ENCODE measurements around the gene ANAPC4. TPM values are rescaled to one million over a fixed set of nuclear protein-coding genes. Genes with fewer than 3 reads are reported as not detected.
"Not testable (repeated sequence)": the region's sequence is repeated elsewhere in the genome, so short reads cannot be mapped to it uniquely, and the experiment has no call there.

ANAPC4 gene
- polyA plus RNA-seq, 6 donors from 2014 or later = 14.7 to 23.1 (median 19.2) TPM

DNA sequence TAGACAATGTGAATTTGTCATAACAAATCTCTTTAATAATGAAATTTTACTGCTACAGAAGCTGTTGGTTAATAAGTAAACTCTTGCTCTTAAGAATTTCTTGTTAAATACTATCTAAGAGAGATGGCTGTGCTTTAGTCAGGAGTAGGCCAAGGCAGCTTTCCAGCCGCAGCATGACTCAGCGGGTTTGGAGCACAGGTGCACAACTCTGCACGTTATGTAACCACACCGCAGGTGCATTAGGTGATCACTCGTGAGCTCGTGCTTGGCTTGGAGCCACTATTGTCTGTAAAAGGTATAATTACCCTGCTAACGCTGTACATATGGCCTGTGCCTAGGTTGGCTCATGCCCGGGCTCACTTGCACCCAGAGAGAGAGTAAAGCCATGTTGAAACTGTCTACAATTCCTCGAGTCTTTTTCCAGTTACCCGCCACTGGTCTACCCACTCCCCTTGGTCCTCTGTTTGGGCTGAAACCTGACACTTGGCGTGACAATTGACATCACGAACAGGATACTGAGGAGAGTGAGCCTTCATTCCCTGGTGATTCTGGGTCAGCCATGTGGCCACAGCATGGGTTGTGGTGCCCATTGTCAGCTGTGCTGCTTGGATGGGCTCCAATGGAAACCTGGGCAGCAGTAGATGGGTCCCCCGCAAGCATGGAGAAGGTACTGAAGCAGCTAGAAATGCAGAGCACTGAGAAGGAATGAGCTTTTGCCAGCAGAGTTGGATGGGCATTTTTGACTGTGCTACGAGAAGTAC, 18.4 kb upstream of the ANAPC4 start:
- Mint-ChIP-seq H3K36me3 (peaks cover 8 to 16% of the 10 kb centered on the region in 2 donors), H3K27ac (peak overlapping the region in 1 of 6 donors; percentile 44), H3K4me3 (no peak overlapping the region), H3K9me3 (peaks cover 0 to 11% (median 0%) of the 10 kb centered on the region in 7 donors), H3K27me3 (no peaks in the 10 kb centered on the region), H3K4me1 (no peaks in the 10 kb centered on the region)
- DNase-seq = no peak
- ATAC-seq (ENCODE audit: low read depth in 2 of 2) = no peak

DNA sequence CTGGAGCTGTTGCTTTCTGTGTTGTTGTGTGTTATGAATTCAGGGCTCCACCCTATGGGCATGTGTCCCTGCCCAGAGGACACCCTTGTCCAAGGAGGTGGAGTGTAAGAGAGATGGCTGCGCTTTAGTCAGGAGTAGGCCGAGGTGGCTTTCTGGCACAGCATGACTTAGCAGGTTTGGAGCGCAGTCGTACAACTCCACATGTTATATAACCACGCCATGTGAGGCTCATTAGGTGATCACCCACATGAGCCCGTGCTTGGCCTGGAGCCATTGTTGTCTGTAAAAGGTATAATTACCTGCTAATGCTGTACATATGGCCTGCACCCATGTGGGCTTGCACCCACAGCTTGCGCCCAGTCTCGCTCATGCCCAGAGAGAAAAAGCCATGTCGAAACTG, 15.8 kb upstream of the ANAPC4 start:
- Mint-ChIP-seq H3K27ac (peak overlapping the region in 1 of 6 donors; percentile 36), H3K4me3 (no peak overlapping the region), H3K4me1 (no peaks in the 10 kb centered on the region), H3K27me3 (no peaks in the 10 kb centered on the region), H3K9me3 (peaks cover 0 to 11% (median 0%) of the 10 kb centered on the region in 7 donors), H3K36me3 (peaks cover 8 to 16% of the 10 kb centered on the region in 2 donors)
- ATAC-seq (ENCODE audit: low read depth in 2 of 2) = no peak
- no peak for DNase-seq

DNA sequence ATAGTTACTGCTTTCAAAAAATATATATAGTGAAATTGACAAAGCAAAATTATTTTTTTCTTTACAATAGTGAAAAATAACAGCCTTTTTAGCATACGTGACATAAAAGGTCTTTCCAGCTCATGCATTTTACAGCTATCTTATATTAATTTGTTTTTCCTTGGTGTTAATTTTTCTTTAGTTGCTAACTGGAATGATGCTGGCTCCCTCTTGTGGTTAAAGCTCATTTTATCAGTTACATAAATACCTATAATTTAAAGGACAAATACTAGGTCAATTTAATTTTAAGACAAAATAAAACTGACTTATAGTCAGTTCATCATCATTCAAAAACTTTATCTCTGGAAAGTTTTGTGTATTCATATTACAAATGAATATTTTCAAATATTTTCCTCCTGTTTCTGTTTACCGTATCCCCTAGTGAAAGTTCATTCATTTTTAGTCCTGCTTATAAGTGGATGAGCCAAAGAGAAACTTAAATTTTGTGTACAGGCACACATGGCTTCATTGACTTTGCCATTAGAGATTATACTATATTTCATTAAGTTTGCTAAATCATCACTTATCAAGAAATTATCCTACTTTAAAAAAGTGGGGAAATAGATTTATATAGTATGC, 9.9 kb upstream of the ANAPC4 start:
- no peak for ATAC-seq (ENCODE audit: low read depth in 2 of 2)
- DNase-seq = peak; percentile 19
- Mint-ChIP-seq H3K4me3 (no peak overlapping the region), H3K27ac (no peak overlapping the region), H3K36me3 (no peaks in the 10 kb centered on the region), H3K27me3 (no peaks in the 10 kb centered on the region), H3K9me3 (no peaks in the 10 kb centered on the region), H3K4me1 (no peaks in the 10 kb centered on the region)

DNA sequence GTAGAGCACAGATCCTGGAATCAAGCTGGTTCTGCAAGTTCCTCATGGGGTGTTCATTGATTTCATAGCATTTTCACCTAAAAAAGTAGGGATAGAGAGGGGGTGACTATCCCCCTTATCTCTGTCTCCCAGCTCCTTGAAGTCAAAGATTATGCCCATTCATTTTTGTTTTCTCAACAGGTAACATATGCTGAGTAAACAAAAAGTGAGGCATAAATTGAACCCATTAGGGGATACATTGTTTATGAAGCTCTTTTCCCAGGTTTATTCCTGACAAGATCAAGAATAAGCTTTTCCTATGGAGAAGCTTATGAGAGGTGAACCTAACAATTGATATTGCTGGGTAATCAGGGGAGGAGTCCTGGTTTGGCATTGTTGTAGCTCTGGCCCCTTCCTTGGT, 9.2 kb upstream of the ANAPC4 start:
- Mint-ChIP-seq H3K4me1 (no peaks in the 10 kb centered on the region), H3K4me3 (no peak overlapping the region), H3K27me3 (no peaks in the 10 kb centered on the region), H3K27ac (no peak overlapping the region), H3K9me3 (no peaks in the 10 kb centered on the region), H3K36me3 (no peaks in the 10 kb centered on the region)
- ATAC-seq (ENCODE audit: low read depth in 2 of 2) (no peak), DNase-seq (no peak)

DNA sequence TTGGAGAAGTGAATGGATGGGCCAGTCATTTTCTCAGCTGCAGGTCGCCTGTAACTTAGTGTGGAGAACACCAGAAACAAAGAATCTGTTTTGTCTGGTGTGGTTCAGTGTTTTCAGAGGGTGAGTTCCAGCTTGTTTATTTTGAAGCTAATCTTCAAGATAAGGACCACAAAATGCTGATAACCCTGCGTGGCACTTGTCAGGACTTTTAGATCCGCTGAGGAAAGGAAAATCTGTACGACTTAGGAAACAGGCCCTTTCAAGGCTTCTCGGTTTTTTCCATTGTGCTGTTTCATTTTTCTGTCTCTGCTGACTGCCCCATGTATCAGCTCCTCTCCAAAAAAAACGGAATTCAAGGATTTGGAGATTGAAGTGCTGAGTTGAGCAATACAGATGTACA, 8.7 kb upstream of the ANAPC4 start:
- Mint-ChIP-seq H3K27ac (no peak overlapping the region), H3K9me3 (no peaks in the 10 kb centered on the region), H3K27me3 (no peaks in the 10 kb centered on the region), H3K4me3 (no peak overlapping the region), H3K36me3 (no peaks in the 10 kb centered on the region), H3K4me1 (no peaks in the 10 kb centered on the region)
- ATAC-seq (ENCODE audit: low read depth in 2 of 2) (no peak), DNase-seq (no peak)

DNA sequence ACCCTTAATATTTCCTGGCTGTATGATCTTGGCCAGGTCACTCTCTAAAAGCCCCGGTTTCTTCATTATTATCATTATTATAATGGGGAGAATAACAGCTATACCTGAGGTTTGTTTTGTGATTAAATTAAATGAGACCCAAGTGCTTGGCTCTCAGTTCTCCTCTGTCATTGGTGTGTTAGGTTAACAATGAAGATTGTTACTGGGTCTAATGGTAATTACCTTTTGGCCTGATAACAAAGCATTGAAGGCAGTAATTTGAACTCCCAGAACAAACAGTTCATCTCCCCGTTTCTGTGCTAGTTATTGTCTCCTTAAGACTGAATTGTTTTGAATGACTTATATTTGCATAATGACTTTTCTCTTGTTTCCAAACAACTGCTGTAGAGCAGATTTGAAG, 6.8 kb upstream of the ANAPC4 start:
- Mint-ChIP-seq H3K27ac (no peak overlapping the region), H3K4me1 (no peaks in the 10 kb centered on the region), H3K36me3 (no peaks in the 10 kb centered on the region), H3K9me3 (no peaks in the 10 kb centered on the region), H3K4me3 (peak overlapping the region in 1 of 8 donors; percentile 20), H3K27me3 (no peaks in the 10 kb centered on the region)
- DNase-seq = no peak
- no peak for ATAC-seq (ENCODE audit: low read depth in 2 of 2)

DNA sequence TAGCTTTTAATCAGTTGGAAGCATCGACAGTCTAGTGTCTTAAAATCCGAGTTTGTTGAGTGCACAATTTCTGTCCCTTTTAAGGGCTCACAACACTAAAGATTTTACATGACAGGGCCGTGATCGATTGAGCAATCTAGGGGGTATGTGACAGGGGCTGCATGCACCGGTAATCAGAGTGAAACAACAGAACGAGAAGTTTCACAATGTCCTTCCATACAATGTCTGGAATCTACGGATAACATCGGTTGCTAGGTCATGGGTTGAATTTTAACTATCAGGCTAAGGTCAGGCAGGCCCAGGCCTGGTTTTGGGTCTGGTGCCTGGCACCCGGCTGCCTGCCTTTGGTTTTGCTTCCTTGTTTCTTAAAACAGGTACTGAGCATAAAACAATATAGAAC, 4.5 kb upstream of the ANAPC4 start:
- not testable (repeated sequence) for DNase-seq; H3K9me3 Mint-ChIP-seq; H3K4me3 Mint-ChIP-seq; H3K27me3 Mint-ChIP-seq; ATAC-seq (ENCODE audit: low read depth in 2 of 2); H3K36me3 Mint-ChIP-seq; H3K4me1 Mint-ChIP-seq
- H3K27ac Mint-ChIP-seq = peak overlapping the region in 1 of 6 donors; percentile 44

DNA sequence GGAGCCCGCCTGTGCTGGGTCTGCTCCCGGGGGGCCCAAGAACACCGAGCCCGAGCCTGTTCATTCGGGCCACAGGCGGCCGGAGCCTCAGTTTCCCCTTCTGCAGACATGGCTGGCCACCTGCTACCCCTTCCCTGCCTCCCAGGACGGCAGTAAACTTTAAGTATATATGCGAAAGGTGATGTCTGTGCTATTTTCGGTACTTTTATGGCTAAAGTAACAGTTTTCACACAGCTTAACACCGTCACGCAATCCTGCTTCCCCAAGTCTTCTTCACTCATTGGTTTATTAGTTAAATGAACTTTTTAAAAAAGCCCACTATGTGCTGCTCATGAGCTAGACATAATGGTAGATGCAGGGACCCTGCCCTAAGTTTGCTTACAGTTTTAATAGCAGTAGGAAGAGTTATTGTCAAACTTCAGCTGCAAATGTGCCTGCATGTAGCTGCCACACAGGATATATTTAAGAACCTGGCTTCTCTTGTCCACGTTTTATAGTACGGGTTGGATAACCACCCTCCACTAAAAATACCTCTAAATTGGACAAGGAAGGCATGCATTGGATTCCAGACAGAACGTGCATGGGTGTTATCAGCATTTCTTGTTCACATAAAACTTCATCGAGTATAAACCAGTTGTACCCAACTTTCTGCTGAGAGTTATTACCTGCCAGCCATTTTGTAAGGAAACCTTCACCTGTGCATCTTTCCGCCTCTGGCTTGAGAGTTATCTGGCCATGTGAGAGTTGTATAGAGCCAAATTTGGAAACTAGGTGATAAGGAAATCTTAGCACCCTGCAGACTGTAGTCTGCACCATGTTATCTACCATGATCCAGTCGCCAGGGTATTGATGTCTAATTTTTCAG, 741 bp downstream of the ANAPC4 start:
- ATAC-seq (ENCODE audit: low read depth in 2 of 2) (peak in 1 of 2 donors; percentile 0), DNase-seq (no peak)
- peaks cover 8 to 12% (median 8%) of the 10 kb centered on the region in 3 donors for H3K4me1 Mint-ChIP-seq
- no peaks in the 10 kb centered on the region for H3K9me3 Mint-ChIP-seq
- peaks cover 6 to 7% of the 10 kb centered on the region in 2 donors for H3K36me3 Mint-ChIP-seq
- H3K27ac Mint-ChIP-seq = peak overlapping the region in 4 of 6 donors; percentile 66 to 86 (median 80)
- no peaks in the 10 kb centered on the region for H3K27me3 Mint-ChIP-seq
- peak overlapping the region in 2 of 8 donors; percentile 94 to 96 for H3K4me3 Mint-ChIP-seq

DNA sequence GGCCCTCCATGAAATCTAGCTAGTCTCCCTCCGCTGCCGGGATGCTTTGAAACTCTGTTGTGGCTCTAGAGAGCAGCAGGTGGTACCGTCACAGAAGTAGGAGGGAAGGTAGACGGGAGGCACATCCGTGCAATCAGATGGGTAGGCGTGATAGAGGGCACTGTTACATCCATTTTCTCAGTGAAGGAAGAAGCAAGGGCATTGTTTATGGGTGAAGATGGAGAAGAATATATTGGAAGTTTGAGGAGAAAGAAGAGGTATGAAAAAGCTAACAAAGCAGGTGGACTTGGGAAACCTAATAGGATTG, 1.3 kb downstream of the ANAPC4 start:
- no peak overlapping the region for H3K27ac Mint-ChIP-seq
- H3K4me3 Mint-ChIP-seq = no peak overlapping the region
- no peak for ATAC-seq (ENCODE audit: low read depth in 2 of 2)
- H3K27me3 Mint-ChIP-seq = no peaks in the 10 kb centered on the region
- no peak for DNase-seq
- H3K9me3 Mint-ChIP-seq = no peaks in the 10 kb centered on the region
- peaks cover 6 to 7% of the 10 kb centered on the region in 2 donors for H3K36me3 Mint-ChIP-seq
- H3K4me1 Mint-ChIP-seq = peaks cover 8 to 12% (median 8%) of the 10 kb centered on the region in 3 donors

DNA sequence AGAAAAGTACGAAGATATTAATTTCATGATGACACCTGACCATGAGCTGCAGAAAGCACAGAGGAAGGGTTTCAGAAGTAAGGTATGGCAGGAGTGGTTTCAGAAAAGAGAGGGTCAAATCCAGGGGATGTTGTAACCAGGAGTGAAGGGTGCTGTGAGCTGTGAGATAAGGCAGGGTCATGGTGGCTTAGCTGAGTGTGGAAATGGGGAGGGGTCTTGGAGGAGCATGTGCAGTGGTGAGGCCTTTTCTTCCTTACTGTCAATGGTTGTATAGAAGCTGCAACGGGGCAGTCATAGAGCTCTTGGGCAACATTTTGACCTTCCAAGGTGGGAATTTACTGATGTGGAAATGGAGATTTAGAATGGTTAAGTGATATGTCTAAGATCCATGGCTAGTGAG, 2.5 kb downstream of the ANAPC4 start:
- no peaks in the 10 kb centered on the region for H3K27me3 Mint-ChIP-seq
- no peaks in the 10 kb centered on the region for H3K9me3 Mint-ChIP-seq
- ATAC-seq (ENCODE audit: low read depth in 2 of 2) (no peak), DNase-seq (no peak)
- peaks cover 8 to 12% (median 8%) of the 10 kb centered on the region in 3 donors for H3K4me1 Mint-ChIP-seq
- no peak overlapping the region for H3K4me3 Mint-ChIP-seq
- peaks cover 13 to 15% of the 10 kb centered on the region in 2 donors for H3K36me3 Mint-ChIP-seq
- no peak overlapping the region for H3K27ac Mint-ChIP-seq

DNA sequence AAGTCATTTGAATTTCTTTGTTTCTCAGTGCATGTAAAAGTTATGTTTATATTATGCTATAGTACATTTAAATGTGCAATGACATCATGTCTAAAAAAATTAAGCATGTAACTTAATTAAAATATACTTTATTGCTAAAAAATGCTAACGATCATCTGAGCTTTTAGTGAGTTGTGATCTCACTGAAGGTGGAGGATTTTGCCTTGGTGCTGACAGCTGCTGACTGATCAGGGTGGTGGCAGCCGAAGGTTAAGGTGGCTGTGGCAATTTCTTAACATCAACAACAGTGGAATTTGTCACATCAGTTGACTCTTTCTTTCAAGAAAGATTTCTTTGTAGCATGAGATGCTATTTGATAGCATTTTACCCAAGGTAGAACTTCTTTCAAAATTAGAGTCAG, 6.6 kb downstream of the ANAPC4 start:
- H3K36me3 Mint-ChIP-seq = peaks cover 21 to 22% of the 10 kb centered on the region in 2 donors
- H3K9me3 Mint-ChIP-seq = no peaks in the 10 kb centered on the region
- peaks cover 0 to 4% (median 0%) of the 10 kb centered on the region in 3 donors for H3K4me1 Mint-ChIP-seq
- H3K4me3 Mint-ChIP-seq = no peak overlapping the region
- H3K27me3 Mint-ChIP-seq = no peaks in the 10 kb centered on the region
- no peak overlapping the region for H3K27ac Mint-ChIP-seq
- DNase-seq (no peak), ATAC-seq (ENCODE audit: low read depth in 2 of 2) (no peak)

DNA sequence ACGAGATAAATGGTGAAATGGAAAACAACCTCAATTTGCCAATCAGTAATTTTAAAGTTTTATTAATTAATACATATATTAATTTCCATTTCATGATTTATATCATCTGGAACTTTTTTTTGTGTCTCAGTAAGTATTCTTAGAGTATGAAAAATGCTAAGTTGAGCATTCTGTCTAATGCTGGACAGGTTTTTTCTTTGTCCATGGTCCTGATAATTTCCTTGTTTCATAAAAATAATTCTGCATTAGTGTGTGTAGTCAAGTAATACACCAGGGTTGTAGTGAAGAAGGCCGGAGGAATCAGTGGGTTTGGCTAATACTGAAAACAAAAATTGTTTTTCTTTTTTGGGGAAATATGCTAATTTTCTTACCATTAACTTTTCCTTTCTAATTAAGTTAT, 9.9 kb downstream of the ANAPC4 start:
- DNase-seq (no peak), ATAC-seq (ENCODE audit: low read depth in 2 of 2) (no peak)
- no peaks in the 10 kb centered on the region for H3K4me1 Mint-ChIP-seq
- H3K27me3 Mint-ChIP-seq = no peaks in the 10 kb centered on the region
- no peak overlapping the region for H3K4me3 Mint-ChIP-seq
- no peak overlapping the region for H3K27ac Mint-ChIP-seq
- H3K9me3 Mint-ChIP-seq = no peaks in the 10 kb centered on the region
- peaks cover 21 to 24% of the 10 kb centered on the region in 2 donors for H3K36me3 Mint-ChIP-seq

DNA sequence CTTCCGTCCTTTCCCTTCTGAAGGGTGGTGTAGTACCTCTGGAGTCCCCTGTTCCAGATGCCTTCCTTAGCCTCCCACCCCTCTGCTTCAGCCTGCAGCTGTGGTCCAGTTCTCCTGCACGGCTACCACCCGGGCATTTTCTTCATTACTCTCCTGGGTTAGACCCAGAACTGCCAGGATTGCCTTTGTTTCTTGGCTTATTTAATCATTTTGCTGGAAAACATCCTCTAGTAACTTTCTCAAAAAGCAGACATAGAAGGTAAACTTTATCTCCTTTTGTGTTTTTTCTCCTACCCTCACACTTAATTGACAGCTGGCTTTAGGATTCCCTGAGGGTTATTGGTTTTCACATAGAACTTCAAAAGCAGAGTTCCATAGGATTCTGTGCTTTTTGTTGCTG, 20.2 kb downstream of the ANAPC4 start:
- DNase-seq (no peak), ATAC-seq (ENCODE audit: low read depth in 2 of 2) (no peak)
- peaks cover 0 to 7% (median 7%) of the 10 kb centered on the region in 3 donors for H3K4me1 Mint-ChIP-seq
- peaks cover 4 to 7% (median 5%) of the 10 kb centered on the region in 7 donors for H3K9me3 Mint-ChIP-seq
- H3K27ac Mint-ChIP-seq = no peak overlapping the region
- peaks cover 55 to 66% of the 10 kb centered on the region in 2 donors for H3K36me3 Mint-ChIP-seq
- no peaks in the 10 kb centered on the region for H3K27me3 Mint-ChIP-seq
- H3K4me3 Mint-ChIP-seq = no peak overlapping the region
